Activated CD4-positive, alpha-beta T cell treated with anti-CD3 and anti-CD28 coated beads, Interleukin-10, Interleukin-2, amounts not matched to agents 100 ng/mL and 50 ng/mL, durations not matched to agents 16 hours and 8 hours (primary cell): ENCODE measurements around the gene NR2F6.

Experiments used
- DNase-seq: peaks from one replicate; pipeline ENCODE4 v3.0.0-alpha.2; 2020

The NR2F6 gene

DNA sequence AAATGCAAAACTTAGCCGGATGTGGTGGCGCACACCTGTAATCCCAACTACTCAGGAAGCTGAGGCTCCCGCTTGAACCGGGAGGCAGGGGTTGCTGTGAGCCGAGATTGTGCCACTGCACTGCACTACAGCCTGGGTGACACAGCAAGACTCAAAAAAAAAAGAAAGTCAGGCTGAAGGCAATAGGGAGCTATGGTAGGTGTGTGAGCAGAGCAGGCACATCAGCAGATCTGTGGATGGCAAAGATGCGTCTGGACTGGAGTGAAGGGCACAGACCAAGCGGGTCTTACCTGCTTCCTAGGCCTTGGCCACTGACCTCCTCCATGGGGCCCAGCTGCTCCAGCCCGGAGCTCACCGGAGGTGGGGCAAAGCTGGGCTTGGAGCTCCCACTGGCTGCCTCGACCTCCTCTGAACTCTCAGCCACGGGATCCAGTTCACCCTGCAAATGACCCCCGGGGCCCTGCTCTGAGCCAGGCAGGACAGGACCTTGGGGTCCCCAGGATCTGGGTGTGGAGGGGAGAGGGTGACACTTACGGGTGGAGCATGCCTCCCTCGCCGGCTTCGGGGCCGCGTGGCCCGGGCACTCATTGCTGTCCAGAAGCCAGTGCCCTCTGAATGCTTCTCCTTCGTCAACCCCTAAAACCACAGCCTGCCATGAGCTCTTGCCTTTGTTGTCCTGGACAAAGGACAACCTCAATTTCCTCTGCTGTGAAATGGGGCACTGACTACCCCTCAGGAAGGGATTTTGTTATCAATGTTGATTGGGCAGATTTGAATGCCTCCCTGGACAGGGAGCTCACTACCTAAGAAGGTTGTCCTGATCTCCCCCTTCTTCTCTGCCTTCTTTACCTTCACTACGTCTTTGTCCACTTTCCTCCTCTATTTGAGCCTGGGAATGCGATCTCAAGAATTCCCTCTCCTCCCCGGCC is 18.3 kb upstream of the NR2F6 start:
- DNase-seq = no peak

DNA sequence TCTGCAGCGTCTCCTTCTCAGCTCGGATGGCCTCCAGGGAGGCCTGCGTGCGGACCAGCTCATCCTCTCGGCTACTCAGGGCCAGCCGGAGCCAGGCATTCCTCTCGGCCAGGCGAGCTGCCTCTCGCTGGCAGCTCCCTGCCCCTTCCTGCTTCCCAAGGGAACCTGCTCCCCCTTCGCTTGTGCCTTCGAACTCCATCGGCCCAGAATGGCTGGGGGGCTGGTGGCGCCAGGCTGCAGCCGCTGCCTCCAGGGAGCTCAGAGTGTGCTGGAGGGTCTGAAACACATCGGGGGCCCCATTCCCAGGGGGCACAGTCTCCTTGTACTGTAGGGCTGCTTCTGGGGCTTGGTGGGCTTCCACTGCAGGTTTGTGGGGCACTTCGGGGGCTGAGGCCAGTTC is 16.8 kb upstream of the NR2F6 start:
- no peak for DNase-seq

DNA sequence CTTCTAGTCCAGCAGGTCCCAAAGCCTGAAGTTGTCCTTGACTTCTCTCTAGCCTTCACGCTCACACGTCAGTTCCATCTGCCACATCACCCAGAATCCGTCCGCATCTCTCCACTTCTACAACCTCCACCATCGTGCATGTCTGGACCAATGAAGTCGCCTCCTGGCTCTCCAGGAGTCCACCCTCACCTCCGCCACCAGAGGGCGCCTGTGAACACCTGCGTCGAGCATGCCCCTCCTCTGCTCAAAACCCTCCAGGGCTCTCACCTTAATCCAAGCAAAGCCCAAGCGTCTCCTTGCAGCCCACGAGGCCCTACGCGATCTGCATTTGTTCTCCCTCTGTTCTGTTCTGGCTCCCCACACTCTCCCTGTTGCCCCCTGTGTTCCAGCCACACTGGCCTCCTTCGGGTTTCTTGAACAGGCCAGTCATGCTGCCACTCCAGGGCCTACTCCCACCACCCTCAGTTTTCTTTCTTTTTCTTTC is 15.2 kb upstream of the NR2F6 start:
- peak; percentile 94 for DNase-seq

DNA sequence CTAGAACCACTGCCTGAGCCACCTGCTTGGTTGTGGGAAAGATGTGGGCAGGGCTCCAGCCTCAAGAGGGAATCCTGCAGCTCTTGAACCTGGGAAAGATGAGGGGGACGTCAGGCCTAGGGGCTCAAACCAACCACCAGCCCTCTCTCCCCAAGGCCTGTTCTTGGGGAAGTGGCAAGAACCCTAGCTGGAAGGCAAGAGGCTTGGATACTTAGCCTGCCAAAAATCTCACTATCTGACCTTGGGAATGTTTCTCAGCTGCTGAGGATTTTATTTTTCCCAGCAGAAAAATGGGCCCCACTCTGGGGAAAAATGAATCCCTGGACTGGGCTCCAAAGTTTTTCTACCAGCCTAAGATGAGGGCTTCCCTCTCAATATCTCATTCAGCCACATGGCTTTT is 14.2 kb upstream of the NR2F6 start:
- no peak for DNase-seq

DNA sequence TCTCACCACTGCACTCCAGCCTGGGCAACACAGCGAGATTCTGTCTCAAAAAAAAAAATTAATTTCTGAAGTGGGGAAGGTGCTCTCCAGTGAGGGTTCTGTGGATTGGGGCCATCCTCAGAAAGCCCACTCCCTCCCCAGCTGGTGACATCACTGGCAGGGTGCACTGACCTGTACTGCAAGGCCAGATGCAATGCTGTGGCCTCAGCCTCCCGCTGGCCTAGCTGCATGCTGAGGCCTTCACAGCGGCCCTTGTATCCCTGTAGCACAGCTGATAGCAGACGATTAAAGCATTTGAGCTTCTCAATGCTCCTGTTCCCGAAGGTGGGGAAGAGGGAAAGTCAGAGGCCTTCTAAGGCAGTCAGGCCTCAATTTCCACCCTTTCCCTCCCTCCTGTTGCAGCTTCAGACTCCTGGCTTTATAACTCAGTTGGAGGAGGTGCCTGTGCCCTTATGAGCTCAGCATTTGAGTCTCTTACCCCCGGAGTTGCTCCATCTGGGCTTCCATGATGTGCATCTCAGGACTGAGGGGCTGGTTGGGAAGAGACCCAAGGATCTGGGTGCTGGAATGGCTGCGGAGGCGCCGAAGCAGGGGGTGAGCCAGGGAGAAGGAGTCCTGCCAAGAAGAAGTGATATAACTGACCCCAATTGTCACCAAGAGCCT is 13.5 kb upstream of the NR2F6 start:
- no peak for DNase-seq

DNA sequence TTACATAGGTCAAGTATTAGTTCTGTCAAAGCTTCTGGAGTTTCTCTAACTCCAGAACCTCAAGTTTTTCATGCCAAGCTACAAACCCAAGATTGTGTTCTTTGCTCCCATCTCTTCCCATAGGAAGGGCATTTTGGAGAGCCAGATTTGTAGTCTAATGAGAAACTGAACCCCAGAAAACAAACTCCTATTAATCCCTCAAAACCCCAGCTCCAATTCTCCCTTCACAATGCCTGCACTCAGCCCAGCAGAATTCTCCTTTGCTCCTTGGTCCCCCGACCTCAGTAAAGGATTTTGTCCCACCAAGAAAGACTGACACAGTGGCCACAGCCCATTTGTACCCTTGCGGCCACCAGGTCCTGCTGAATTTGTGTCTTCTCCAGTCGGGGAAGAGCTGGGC is 10.4 kb upstream of the NR2F6 start:
- DNase-seq = no peak

DNA sequence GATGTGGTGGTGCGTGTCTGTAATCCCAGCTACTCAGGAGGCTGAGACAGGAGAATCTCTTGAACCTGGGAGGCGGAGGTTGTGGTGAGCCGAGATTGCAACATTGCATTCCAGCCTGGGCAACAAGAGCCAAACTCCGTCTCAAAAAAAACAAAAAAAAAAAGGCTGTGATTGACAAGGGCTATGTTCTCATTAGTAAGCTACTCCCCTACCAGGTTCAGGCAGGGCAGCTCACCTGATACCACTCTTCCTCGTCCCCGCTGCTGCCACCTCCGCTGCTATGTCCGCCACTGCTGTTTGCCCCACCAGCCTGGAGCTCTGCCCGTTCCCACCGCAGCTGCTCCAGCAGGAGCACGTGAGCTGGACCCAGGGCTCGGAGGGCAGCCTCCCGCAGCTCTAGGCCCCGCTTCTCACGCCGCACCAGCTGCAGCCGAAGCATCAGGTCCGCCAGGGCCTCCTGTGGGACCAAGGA is 9.5 kb upstream of the NR2F6 start:
- no peak for DNase-seq

DNA sequence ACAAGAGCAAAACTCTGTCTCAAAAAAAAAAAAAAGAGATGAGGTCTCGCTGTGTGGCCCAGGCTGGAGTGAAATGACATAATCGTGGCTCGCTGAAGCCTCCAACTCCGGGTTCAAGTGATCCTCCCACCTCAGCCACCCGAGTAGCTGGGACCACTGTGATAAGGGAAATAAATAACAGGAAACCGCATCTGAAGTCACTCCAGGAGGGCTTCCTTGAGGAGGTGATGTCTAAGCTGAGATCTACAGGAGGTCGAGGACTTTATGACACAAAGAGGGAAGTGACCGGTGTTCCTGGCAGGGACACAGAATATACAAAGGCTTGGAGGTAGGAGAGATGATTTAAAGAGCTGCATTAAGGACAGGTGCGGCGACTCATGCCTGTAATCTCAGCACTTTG is 8.9 kb upstream of the NR2F6 start:
- no peak for DNase-seq

DNA sequence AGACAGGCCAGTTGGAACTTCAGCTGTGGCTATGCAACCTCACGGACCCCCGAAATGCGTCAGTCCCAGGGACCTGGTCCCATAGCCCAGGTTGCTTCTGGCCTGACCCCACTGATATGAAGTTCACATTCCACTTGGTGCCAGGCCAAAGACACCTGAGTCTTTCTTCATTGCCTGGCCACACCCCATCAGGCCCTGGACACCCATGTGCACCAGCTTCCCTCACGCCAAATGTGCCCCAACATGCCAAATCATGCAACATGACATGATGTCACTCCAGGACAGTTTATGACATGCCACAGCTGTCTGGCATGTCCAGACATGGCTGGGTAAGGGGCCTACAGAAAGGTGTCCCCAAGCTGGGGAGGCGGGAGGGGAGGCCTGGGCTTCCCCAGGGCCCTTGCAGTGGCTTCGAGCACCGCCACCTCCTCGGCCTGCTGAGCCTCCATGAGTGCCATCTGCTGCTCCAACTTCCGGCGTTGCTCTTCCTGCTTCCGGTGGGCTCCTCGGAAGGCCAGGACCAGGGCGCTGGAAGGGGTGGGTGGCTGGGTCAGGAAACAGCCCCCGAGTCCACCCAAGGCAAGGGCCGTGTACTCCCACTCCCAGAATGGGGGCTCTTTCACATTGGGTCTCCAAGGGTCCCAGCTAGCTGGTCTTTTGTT is 4.3 kb upstream of the NR2F6 start:
- DNase-seq = no peak

DNA sequence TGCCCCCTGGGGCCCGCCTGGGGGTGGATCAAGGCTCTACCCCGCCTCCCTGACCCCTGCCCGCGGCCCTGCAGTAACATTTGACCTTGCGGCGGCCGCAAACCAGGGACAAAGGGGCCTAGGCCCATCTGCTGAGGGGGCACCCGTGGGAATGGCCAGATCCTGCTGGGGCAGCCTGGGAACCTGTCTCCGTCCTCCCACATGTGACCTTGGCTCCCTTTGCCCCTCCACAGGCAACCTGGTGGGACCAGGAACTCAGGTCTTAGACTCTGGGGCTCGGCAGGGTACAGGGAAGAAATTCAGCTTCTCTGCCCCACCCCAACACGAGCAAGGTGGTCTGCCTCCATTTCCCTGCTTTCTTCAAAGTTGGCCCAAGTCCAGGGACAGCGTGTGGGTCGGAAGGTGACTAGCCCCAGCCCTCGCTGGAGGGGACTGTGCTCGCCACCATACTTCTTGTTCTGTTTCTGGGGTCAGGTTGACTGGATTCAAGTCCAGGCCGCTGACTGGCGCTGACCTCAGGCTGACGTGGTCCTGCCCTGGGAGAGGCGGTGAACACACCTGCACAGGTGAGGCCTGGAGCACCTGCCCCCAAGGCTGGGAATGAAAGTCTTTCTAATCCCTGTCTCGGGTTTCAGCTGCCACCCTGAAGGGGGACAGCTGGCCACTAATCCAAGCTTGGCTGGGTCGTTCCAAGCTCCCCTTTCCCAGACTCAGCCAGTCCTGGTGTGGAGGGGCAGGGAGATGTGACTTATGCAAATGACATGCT is 2.5 kb upstream of the NR2F6 start:
- DNase-seq = no peak

DNA sequence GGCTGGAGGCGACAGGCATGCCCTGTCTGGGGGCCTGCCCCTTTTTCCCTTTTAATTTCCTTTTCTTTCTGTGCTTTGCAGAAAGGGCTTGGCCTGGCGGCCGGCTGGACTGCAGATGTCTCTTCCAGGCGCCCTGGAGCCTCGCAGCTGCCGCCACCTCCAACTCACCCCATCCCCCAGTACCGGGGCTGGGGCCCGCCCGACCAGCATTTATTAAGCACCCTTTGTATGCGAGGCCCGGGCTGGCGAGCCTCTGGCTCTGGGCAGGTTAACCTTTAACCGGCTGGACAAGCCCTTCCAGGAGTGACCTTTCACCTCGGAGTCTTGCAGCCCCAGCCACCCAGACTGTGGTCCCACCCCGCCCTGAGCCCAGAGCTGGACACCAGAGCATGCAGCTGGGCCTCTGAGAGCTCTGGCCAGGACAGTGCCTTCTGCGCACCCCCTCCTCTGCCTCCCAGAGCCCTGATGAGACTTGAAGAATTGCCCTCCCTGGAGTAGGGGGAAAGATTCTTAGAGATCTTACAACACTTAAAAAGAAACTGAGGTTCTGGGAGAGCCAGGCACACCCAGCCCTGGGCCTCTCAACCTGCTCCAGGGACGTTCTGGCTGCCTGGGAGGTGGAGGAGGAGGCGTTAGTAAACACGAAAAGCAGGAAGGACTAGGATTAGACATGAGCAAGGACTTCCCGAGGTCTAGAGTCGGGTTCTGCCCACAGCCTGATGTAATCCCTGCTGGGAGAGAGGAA is 1.1 kb upstream of the NR2F6 start:
- no peak for DNase-seq

DNA sequence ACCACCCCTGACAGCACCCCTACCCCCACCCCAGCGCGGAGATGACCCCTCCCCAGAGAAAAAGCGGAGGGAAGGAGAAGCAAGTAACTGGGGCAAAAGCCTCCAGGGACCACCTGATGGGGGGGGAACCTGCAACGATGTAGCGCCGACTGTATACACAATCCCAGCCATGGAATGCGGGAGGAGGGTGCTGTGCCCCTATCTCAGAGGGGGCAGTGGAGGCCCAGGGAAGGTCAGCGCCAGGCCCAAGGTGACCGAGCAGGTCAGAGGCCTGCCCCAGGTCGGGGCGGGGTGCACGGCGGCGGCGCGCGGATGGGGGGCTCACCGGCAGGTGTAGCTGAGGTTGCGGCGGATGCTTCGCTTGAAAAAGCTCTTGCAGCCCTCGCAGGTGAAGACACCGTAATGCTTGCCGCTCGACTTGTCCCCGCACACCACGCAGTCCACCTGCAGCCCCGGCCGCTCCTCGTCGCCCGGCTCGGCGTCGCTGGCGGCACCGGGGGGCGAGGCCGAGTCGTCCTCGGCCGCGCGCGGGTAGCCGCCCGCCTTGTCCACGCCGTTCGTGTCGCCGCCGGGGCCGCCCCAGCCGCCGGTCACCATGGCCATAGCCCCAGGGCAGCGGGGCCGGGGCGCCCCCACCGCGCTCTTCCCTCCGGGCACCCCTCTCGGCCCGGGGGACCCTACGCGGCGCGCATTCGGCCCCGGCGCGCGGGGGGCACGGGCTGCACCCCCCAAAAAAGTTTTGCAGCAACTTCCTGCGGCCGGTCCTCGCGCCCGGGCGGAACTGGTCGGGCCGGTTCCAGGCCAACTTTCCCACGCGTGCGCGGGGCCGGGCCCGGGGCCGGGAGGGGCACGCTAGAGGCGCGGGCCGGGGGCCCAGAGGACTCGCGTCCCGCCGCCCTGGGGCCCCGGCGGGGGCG is 843 bp downstream of the NR2F6 start:
- DNase-seq = no peak

DNA sequence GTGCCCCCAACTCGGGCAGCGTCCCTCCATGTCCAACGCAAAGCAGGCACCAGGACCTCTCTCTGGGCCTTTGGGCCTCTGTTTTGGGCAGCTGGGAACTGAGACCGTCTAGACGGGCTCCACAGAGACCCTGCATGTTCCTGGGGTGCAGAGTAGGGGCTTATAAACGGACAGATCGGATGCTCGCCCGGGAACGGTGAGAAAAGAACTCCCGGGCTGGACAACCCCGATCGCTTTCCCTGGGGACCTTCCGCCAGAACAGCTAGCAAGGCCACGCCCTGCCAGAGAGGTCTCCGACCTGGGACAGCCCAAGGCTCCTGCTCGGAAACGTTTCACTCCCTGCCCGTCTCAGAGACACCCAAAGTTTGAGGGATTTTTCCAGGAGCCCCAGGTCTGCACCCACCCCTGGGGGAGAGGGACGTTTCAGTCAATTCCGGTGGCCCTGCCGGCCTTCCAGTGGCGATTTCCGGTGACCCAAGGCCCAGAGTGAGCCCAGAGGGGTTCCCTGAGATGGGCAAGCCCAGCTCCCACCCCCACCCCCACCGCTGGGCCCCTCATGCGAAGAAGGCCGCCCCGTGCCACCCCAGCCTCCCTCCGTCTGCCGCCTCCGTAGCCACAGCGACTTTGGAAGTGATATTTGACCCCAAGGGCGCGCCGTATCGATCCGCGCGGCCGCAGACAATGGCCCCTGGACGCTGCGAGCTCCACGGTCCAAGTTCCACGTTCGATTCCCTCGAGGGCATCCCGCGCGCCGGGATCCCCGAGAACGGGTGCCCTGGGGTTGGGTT is 1.7 kb downstream of the NR2F6 start:
- no peak for DNase-seq

DNA sequence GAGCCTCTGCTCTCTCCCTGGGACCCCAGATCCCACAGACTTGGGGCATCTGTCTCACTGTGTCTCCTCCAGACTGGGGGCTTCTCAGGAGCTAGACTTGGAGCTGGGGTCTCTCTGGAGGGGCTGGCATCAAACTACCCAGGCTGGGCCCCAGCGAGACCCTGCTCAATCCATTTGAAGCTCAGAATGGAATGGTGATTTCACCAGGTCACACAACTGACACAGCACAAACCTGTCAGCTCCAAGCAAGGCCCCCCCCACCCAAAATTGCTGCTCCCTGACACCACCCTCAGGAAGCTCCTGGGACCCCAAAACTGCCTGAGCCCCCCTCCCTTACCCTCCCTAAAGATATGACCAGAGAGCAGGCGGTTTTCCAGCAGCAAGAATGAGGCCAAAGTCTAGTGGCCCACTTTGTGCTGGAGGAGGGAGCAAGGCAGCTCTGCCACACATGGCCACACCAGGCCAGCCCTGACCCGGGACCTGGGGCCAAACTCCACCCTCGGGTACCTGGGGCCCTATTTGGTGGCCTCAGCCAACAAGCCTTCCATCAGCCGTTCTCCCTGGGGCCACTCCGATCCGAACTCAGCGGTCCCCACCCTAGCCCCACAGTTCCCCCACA is 2.4 kb downstream of the NR2F6 start:
- DNase-seq = no peak

DNA sequence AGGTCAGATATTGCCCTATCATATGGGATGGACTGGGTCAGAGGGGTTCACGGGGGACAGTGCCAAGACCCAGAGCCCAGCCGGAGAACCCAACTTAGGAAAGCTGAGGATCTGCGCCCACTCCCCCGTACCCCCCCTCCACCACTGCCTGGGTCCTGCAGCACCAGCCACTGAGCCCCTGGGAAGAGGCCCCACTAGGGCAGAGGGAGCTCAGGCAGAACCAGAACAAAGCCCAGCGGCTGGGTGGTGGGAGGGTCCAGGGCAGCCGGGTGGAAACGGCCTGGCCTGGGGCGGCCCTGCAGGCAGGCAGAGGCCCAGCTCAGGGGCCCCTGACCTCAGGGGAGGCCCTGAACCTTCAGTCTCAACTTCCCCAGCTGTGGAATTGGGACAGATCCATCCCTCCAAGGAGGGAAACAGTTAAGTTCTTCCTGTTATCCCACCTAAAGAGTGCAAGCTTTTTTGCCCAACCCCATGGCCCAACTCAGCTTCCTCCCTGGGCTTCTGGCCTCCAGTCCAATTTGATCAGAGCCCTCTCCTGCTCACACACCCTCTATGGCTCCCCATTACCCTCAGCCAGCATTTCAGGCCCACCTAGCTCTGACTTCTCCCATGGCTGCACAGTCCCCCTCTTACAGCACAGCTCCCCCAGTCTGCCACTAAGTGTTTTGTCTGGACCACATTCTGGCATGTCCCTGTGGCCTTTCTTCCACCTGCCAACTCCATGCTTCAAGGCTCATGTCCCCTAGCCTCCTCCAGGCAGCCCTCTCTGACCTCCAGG is 3.1 kb downstream of the NR2F6 start:
- DNase-seq = no peak

DNA sequence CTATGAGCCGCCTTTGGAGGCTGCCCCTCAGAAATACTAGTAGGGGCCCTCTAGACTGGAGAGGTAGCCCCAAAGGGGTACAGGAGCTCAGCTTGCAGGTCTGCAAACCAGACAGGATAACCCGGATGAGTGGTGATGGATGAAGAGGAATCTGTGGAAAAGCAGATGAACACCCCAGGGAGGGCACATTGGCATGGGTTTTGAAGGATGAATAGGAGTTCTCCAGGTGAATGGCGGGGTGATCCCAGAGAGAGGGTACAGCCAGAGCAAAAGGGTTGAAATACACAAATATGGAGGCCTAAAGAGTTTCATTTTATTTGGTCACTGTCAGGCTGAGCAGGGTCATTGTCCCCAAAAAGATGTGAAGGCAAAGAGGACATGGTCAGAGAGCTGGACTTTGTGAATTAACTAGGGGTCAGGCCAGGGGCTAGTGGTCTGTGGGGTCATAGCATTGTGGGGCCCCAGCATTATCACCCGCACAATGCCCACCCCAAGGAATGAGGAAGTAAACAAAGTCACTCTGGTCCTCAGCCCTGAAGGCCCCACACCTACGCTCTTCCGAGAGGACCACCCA is 4.8 kb downstream of the NR2F6 start:
- DNase-seq = no peak

DNA sequence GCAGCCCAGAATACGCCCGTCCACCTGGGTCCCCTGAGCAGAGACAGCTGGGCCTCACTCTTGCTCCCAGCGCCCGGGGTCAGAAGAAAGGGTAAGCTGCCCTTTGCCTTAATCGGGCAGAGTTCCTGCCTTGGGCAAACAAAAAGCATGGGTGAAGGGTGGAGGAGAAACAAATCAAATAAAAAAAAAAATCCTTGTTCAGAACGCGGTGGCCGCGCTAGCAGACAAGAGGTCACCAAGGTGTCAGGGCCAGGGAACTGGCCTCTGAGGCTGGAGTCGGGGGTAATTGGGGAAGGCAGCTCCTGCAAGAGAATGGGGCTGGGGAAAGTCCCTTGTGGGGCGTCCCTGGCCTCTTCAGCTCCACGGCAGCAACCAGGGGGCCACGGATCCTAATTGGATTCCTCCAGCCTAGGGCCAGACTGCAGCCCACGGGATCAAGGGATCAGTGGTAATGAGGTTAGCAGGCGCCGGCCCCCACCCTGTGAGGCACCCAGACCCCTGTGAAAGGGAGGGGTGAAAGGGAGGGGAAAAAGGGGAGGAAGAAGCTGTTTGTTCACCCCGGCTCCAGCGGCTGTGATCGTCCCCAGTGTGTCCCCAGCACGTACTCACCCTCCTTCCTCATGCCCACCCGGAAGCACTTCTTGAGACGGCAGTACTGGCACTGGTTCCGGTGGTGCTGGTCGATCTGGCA is 5.5 kb downstream of the NR2F6 start:
- DNase-seq = no peak
